MCF 10A (cell line): ENCODE data around the gene PRKD1. TPM values are rescaled to one million over a fixed set of nuclear protein-coding genes. Genes with fewer than 3 reads are reported as not detected.

ENCODE experiments used
- BruUV-seq: library from RNA; stranded (reverse); fragments of 400-500 nt; replicated peaks from 2 replicates; lab custom pipeline; 2021; lab: Mats Ljungman, UMichigan
- CTCF ChIA-PET: fragments of 300-600 bp; sonication (Branson Sonifier 250); formaldehyde crosslinking; extraction: SDS; loops from one replicate; lab custom pipeline; 2021; ENCODE audit warnings: antibody characterized with exemption, inconsistent platforms; lab: Yijun Ruan, JAX
- POLR2A ChIA-PET: fragments of 300-600, 350-650 bp; sonication (Branson Sonifier 250); formaldehyde crosslinking; extraction: SDS; loops from one replicate; lab custom pipeline; 2020; ENCODE audit warnings: antibody characterized with exemption, inconsistent platforms; lab: Yijun Ruan, JAX
- DNase-seq: peaks from one replicate; pipeline ENCODE4 v3.0.0-alpha.2; 2018; ENCODE audit not compliant: unreplicated experiment
- H3K27ac Mint-ChIP-seq: one replicate; pipeline ENCODE4 v1.8.0; 2022; ENCODE audit warnings: mild to moderate bottlenecking, low read depth, mixed read lengths; ENCODE audit not compliant: unreplicated experiment
- H3K27me3 Mint-ChIP-seq: one replicate; pipeline ENCODE4 v1.8.0; 2022; ENCODE audit warnings: mixed read lengths; ENCODE audit not compliant: insufficient read depth, unreplicated experiment
- H3K36me3 Mint-ChIP-seq: one replicate; pipeline ENCODE4 v1.8.0; 2022; ENCODE audit warnings: mild to moderate bottlenecking, moderate library complexity, mixed read lengths; ENCODE audit not compliant: insufficient read depth, unreplicated experiment
- H3K4me1 Mint-ChIP-seq: one replicate; pipeline ENCODE4 v1.8.0; 2022; ENCODE audit warnings: mixed read lengths; ENCODE audit not compliant: insufficient read depth, unreplicated experiment
- H3K4me3 Mint-ChIP-seq: one replicate; pipeline ENCODE4 v1.8.0; 2022; ENCODE audit warnings: mild to moderate bottlenecking, moderate library complexity, mixed read lengths; ENCODE audit not compliant: unreplicated experiment
- H3K9me3 Mint-ChIP-seq: one replicate; pipeline ENCODE4 v1.8.0; 2022; ENCODE audit warnings: mixed read lengths; ENCODE audit not compliant: unreplicated experiment
- intact Hi-C: fragments of 100-400 bp; cut with micrococcal nuclease; formaldehyde crosslinking; loops from 2 replicates; pipeline ENCODE4 v1.14.1; 2022
- total RNA-seq: library from RNA; stranded (reverse); gene quantifications from 2 replicates; pipeline ENCODE4 v1.2.3, GENCODE V29; 2022
- TF ChIP-seq, protein P1 (sequence below): fragments of 200-600 bp; IDR thresholded peaks from one replicate; pipeline ENCODE4 v1.8.0; 2022; ENCODE audit warnings: antibody characterized with exemption, mild to moderate bottlenecking; ENCODE audit not compliant: unreplicated experiment

PRKD1 gene
- total RNA-seq, 1 experiment from 2014 or later = 8.8 TPM

DNA sequence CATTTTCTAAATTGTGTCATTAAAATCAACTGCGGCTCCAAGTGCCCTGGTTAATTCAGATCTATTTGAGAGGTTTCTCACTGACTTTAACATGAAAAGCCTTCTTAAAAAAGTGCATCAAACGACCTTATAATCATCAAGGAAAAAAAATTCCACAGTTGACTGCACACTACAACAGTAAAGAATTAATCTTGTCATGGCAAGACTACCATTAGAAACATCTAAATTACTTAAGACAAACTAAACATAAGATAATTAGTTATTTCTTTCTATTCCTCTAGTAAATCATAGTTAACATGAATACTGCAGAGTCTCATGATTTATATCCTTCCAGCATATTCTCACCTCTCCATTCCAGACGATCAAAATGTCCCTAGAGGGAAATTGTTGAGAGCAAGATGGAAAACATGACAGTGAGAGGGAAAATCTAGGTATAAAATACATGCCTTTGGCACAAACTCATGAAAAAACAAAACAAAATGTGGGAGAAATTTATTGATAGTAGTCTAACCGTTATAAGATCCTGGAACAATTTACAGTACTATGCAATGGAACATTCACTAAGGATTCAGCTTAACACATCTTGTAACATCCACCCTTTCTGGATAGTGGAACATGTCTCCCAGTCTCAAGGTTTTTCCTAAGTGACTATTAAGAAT lies 112.5 kb downstream of the PRKD1 start:
- Mint-ChIP-seq H3K4me1 (peaks cover 9% of the 10 kb centered on the region), H3K36me3 (no peaks in the 10 kb centered on the region), H3K9me3 (no peaks in the 10 kb centered on the region), H3K27ac (no peak overlapping the region), H3K27me3 (no peaks in the 10 kb centered on the region), H3K4me3 (no peak overlapping the region)
- no peak for DNase-seq
- TF ChIP-seq, protein P1, sequence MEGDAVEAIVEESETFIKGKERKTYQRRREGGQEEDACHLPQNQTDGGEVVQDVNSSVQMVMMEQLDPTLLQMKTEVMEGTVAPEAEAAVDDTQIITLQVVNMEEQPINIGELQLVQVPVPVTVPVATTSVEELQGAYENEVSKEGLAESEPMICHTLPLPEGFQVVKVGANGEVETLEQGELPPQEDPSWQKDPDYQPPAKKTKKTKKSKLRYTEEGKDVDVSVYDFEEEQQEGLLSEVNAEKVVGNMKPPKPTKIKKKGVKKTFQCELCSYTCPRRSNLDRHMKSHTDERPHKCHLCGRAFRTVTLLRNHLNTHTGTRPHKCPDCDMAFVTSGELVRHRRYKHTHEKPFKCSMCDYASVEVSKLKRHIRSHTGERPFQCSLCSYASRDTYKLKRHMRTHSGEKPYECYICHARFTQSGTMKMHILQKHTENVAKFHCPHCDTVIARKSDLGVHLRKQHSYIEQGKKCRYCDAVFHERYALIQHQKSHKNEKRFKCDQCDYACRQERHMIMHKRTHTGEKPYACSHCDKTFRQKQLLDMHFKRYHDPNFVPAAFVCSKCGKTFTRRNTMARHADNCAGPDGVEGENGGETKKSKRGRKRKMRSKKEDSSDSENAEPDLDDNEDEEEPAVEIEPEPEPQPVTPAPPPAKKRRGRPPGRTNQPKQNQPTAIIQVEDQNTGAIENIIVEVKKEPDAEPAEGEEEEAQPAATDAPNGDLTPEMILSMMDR = no peak
- POLR2A ChIA-PET = no interaction called here
- CTCF ChIA-PET = interaction anchor here (0.6 kb wide), 1 partner anchor 117 kb away, joined by 6 read pairs; no protein-coding TSS in a partner anchor
- intact Hi-C loops = no loop called here
- BruUV-seq = no TSS peak

DNA sequence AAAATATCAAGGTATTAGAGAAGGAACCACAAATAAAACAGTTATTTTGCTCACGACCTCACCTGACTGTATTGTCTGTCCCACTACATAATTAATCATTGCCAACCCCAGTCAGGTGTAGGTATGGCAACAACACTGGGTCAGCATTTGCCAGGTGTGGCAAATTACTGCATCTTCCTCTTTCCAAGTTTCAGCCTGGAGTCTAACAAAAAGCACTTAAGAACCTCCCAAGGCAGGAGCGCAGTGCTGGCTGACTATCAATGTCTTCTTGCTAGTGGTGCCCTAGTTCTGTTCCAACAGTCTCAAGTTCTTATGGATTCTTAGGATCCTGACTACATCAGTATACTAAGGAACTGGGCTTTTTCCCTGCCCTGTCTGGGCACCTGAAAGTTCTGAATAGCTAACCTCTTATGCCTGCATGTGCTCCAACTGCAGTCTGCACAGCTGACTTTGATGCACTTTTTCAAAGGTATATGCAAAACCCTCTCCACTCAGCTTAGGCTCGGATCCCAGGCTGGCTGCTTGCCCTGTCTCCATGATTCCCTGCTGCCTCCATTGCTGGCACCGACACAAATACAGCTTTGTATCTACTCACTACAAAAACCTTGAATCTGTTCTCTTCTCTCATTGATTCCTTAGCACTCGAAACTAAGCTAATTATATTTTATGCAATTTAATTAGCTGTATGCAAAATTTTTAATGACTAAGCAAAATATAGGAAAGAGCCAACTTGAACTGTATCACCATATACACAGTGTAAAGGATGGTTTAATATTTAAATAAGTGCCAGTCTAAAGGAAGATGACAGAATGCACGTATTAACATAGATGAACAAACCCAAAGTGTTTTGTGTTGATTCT lies 113.3 kb downstream of the PRKD1 start:
- TF ChIP-seq, protein P1 = no peak
- ChIA-PET CTCF (interaction anchor here (0.6 kb wide), 1 partner anchor 116 kb away, joined by 6 read pairs; no protein-coding TSS in a partner anchor), POLR2A (interaction anchor here (0.6 kb wide), 1 partner anchor 20 kb away, joined by 3 read pairs; no protein-coding TSS in a partner anchor)
- Mint-ChIP-seq H3K36me3 (no peaks in the 10 kb centered on the region), H3K27me3 (no peaks in the 10 kb centered on the region), H3K4me1 (peaks cover 9% of the 10 kb centered on the region), H3K9me3 (no peaks in the 10 kb centered on the region), H3K27ac (no peak overlapping the region), H3K4me3 (no peak overlapping the region)
- no peak for DNase-seq
- no TSS peak for BruUV-seq
- intact Hi-C loops = no loop called here

DNA sequence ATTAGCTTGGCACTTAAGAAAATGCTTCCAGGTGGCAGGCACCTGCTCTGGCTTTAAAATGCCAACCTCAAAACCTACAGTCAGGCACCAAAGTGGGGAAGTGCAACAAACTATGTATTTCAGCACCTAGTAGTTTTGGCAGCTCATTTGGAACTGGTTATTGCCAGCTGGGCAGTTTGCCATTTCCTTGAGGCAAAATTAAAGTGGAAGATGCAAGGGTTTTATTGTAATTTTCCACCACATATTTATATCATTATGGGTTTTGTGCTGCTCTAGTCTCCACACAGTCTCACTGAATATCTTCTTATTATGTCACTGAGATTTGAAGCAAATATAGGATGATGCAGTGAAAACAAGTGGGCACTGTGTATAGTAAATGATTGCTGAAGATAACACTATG lies 117.0 kb downstream of the PRKD1 start:
- TF ChIP-seq, protein P1 = no peak
- Mint-ChIP-seq H3K36me3 (no peaks in the 10 kb centered on the region), H3K27me3 (no peaks in the 10 kb centered on the region), H3K27ac (no peak overlapping the region), H3K4me1 (peaks cover 18% of the 10 kb centered on the region), H3K4me3 (no peak overlapping the region), H3K9me3 (no peaks in the 10 kb centered on the region)
- ChIA-PET POLR2A (interaction anchor here (0.6 kb wide), 1 partner anchor 46 kb away, joined by 3 read pairs; no protein-coding TSS in a partner anchor), CTCF (interaction anchor here (0.7 to 0.8 kb wide), 2 partner anchors 13 to 268 kb away, joined by 3 to 4 read pairs; no protein-coding TSS in a partner anchor)
- DNase-seq = peak; percentile 83
- BruUV-seq = no TSS peak
- intact Hi-C loops = no loop called here

DNA sequence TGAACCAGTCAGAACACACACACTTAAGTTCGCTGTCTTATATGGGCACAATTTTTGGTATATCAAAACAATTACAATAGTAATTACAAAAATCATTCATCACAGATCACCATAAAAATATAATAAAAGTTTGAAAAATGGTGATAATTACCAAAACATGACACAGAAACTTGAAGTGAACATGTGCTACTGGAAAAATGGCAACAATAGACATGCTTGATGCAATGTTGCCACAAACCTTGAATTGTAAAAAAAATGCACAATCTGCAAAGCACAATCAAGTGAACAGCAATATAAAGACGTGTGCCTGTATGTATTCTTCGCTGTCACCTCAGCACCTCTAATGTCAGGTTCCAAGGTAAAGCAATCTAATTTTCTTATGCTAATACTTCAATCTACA lies 117.6 kb downstream of the PRKD1 start:
- no peaks in the 10 kb centered on the region for H3K9me3 Mint-ChIP-seq
- DNase-seq = no peak
- H3K27me3 Mint-ChIP-seq = no peaks in the 10 kb centered on the region
- intact Hi-C loops = no loop called here
- TF ChIP-seq, protein P1 = no peak
- POLR2A ChIA-PET = interaction anchor here (0.6 to 0.9 kb wide), 2 partner anchors 13 to 46 kb away, joined by 3 to 4 read pairs; no protein-coding TSS in a partner anchor
- CTCF ChIA-PET = no interaction called here
- H3K27ac Mint-ChIP-seq = no peak overlapping the region
- H3K4me1 Mint-ChIP-seq = peaks cover 21% of the 10 kb centered on the region
- no peak overlapping the region for H3K4me3 Mint-ChIP-seq
- BruUV-seq = no TSS peak
- H3K36me3 Mint-ChIP-seq = no peaks in the 10 kb centered on the region
